CD4-positive, alpha-beta memory T cell (primary cell): ENCODE data around the gene COL27A1. TPM values are rescaled to one million over a fixed set of nuclear protein-coding genes. Genes with fewer than 3 reads are reported as not detected.

Source experiments
- CTCF ChIA-PET: fragments of 350-600 bp; sonication (Branson Sonifier 250); formaldehyde crosslinking; loops from one replicate; lab custom pipeline; 2021; ENCODE audit warnings: inconsistent platforms; ENCODE audit not compliant: partially characterized antibody; lab: Charles Lee
- POLR2A ChIA-PET: fragments of 350-600 bp; sonication (Branson Sonifier 250); formaldehyde crosslinking; loops from one replicate; lab custom pipeline; 2021; ENCODE audit not compliant: partially characterized antibody; lab: Charles Lee
- DNase-seq, 5 donors: peaks; one replicate each; pipeline versions ENCODE4 v3.0.0 to v3.0.0-alpha.2; 2020 to 2022; ENCODE audit warnings: mixed read lengths in 1 of 5
- H3K27ac ChIP-seq: one replicate; pipeline ENCODE4 v1.7.0; 2013; ENCODE audit warnings: low read depth, low read length
- H3K27me3 ChIP-seq: 2 replicates; pipeline ENCODE4 v1.7.0; 2013; ENCODE audit warnings: mild to moderate bottlenecking, low read length, moderate library complexity; ENCODE audit not compliant: insufficient read depth
- H3K36me3 ChIP-seq: 2 replicates; pipeline ENCODE4 v1.7.0; 2013; ENCODE audit warnings: mild to moderate bottlenecking, low read length, moderate library complexity; ENCODE audit not compliant: insufficient read depth
- H3K4me1 ChIP-seq: 2 replicates; pipeline ENCODE4 v1.7.0; 2013; ENCODE audit warnings: mild to moderate bottlenecking, low read length, moderate library complexity; ENCODE audit not compliant: insufficient read depth
- H3K4me3 ChIP-seq, 2 donors: one replicate each; pipeline ENCODE4 v1.7.0; 2013; ENCODE audit warnings: low read length in 2 of 2, mild to moderate bottlenecking in 1 of 2
- H3K9me3 ChIP-seq, 2 donors: one replicate each; pipeline ENCODE4 v1.7.0; 2013; ENCODE audit warnings: low read length in 2 of 2, control low read depth in 1 of 2; ENCODE audit not compliant: control insufficient read depth in 1 of 2
- H3K27ac Mint-ChIP-seq, 7 donors: one replicate each; pipeline ENCODE4 v1.8.0; 2020 to 2021; ENCODE audit warnings: mixed read lengths in 7 of 7, mild to moderate bottlenecking in 6 of 7, inconsistent platforms in 3 of 7, moderate library complexity in 3 of 7
- H3K27me3 Mint-ChIP-seq, 2 donors: one replicate each; pipeline ENCODE4 v1.8.0; 2020 to 2021; ENCODE audit warnings: mixed read lengths in 2 of 2
- H3K36me3 Mint-ChIP-seq, 2 donors: one replicate each; pipeline ENCODE4 v1.8.0; 2020 to 2021; ENCODE audit warnings: mixed read lengths in 2 of 2, inconsistent platforms in 1 of 2, mild to moderate bottlenecking in 1 of 2
- H3K4me1 Mint-ChIP-seq, 4 donors: one replicate each; pipeline ENCODE4 v1.8.0; 2020 to 2021; ENCODE audit warnings: mixed read lengths in 4 of 4, mild to moderate bottlenecking in 1 of 4
- H3K4me3 Mint-ChIP-seq, 8 donors: one replicate each; pipeline ENCODE4 v1.8.0; 2020 to 2021; ENCODE audit warnings: mixed read lengths in 8 of 8, mild to moderate bottlenecking in 7 of 8, moderate library complexity in 6 of 8, inconsistent platforms in 3 of 8
- H3K9me3 Mint-ChIP-seq, 8 donors: one replicate each; pipeline ENCODE4 v1.8.0; 2020 to 2021; ENCODE audit warnings: mixed read lengths in 8 of 8, mild to moderate bottlenecking in 5 of 8, inconsistent platforms in 3 of 8, moderate library complexity in 1 of 8
- intact Hi-C: fragments of 100-400 bp; cut with micrococcal nuclease; formaldehyde crosslinking; loops from one replicate; pipeline ENCODE4 v1.15.1; 2023
- polyA plus RNA-seq, 2 donors: library from polyadenylated mRNA; unstranded; fragments of 300-500 nt; fragmentation: Illumina TruSeq; gene quantifications; one replicate each; pipeline ENCODE4 v1.2.3, GENCODE V29; 2021
- total RNA-seq, 2 experiments: library from RNA; stranded (reverse); gene quantifications; one replicate each; pipeline ENCODE4 v1.2.3, GENCODE V29; 2021

The COL27A1 gene
- total and polyA plus RNA-seq, 4 experiments from 2014 or later, result 1.3 TPM; not detected in 2

DNA sequence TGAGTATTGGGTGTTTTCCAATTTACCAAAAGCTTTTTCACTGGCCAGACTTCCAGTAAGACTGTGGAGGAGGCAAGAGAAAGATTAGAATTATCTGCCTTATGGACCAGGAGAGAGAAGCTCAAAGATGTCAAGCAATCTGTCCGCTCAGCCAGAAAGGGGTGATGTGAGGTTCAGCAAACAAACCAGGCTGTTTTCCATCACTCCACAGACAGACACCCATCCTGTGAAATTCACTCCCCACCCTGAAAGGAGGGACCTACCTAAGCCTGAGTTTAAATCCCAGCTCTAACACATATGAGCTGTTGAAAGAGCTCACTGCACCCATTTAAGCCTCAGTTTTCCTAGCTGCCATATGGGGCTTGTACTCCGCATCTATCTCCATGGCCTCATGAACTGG is 14.9 kb upstream of the COL27A1 start:
- intact Hi-C loops, result no loop called here

GRCh38 chr9:114140850-114141249 is 14.5 kb upstream of the COL27A1 start:
- Mint-ChIP-seq H3K36me3 (no peaks in the 10 kb centered on the region), H3K27ac (no peak overlapping the region), H3K4me3 (no peak overlapping the region), H3K4me1 (no peaks in the 10 kb centered on the region), H3K9me3 (peaks cover 0 to 2% (median 0%) of the 10 kb centered on the region in 8 donors), H3K27me3 (peaks cover 14 to 23% of the 10 kb centered on the region in 2 donors)
- H3K4me1 ChIP-seq, result no peaks in the 10 kb centered on the region
- ChIA-PET POLR2A (no interaction called here), CTCF (no interaction called here)
- H3K27ac ChIP-seq, result no peak overlapping the region
- no peaks in the 10 kb centered on the region for H3K36me3 ChIP-seq
- intact Hi-C loops, result no loop called here
- no peak overlapping the region for H3K4me3 ChIP-seq
- H3K9me3 ChIP-seq, result no peaks in the 10 kb centered on the region
- no peak for DNase-seq
- H3K27me3 ChIP-seq, result no peaks in the 10 kb centered on the region

More for the DNA sequence above, 14.9 kb upstream of the COL27A1 start:
- Mint-ChIP-seq H3K27me3 (peaks cover 16 to 25% of the 10 kb centered on the region in 2 donors), H3K27ac (no peak overlapping the region), H3K4me1 (no peaks in the 10 kb centered on the region), H3K36me3 (no peaks in the 10 kb centered on the region), H3K4me3 (no peak overlapping the region), H3K9me3 (peaks cover 0 to 2% (median 0%) of the 10 kb centered on the region in 8 donors)
- H3K4me3 ChIP-seq, result no peak overlapping the region
- H3K27me3 ChIP-seq, result no peaks in the 10 kb centered on the region
- ChIA-PET CTCF (interaction anchor here (2.2 kb wide), 1 partner anchor 15 kb away, joined by 7 read pairs; the partner anchor contains the start of gene COL27A1), POLR2A (no interaction called here)
- no peak for DNase-seq
- H3K4me1 ChIP-seq, result no peaks in the 10 kb centered on the region
- H3K27ac ChIP-seq, result no peak overlapping the region
- no peaks in the 10 kb centered on the region for H3K9me3 ChIP-seq
- H3K36me3 ChIP-seq, result no peaks in the 10 kb centered on the region

DNA sequence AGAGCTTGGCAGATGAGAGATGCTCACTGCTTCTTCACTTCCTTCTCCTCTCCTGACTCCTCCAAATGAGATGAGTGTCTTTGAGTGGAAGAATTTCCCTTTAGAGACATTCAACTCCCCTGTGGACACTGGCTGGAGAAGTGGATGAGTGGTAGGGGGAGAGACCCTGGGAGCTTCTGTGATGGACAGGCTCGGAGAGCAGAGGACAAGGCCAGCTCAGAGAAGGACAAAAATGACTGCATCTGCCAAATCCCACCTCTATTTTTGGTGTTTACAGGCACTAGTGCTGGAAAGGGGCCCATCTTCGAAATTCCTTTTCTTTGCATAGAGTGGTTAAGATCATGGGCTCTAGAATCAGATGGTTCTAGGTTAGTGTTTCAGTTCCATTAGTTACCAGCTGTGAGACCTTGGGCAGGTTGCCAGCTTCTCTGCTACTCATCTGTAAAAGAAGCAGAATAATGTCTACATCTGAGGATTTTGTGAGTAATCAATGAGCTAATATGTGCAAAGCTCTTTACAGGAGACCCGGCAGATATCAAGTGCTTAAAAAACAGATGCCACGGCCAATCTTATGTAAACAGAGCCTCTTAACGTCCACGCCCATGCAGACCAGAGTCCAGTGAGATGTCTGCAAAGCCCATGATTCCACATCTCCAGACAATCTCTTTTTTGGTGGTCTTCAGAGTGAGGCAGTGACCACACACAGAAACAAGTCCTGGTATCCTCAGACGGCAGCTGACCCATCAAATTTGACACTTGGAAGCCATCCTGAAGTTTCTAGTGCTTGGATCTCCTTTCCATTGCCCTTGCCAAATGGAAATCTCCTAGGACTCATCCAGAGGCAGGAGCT is 13.6 kb upstream of the COL27A1 start:
- ChIA-PET POLR2A (interaction anchor here (0.6 kb wide), 1 partner anchor 14 kb away, joined by 3 read pairs; no protein-coding TSS in a partner anchor), CTCF (interaction anchor here (1.5 kb wide), 1 partner anchor 33 kb away, joined by 4 read pairs; no protein-coding TSS in a partner anchor)
- peaks cover 0 to 2% (median 0%) of the 10 kb centered on the region in 8 donors for H3K9me3 Mint-ChIP-seq
- H3K4me1 ChIP-seq, result no peaks in the 10 kb centered on the region
- H3K4me1 Mint-ChIP-seq, result no peaks in the 10 kb centered on the region
- H3K36me3 ChIP-seq, result no peaks in the 10 kb centered on the region
- H3K9me3 ChIP-seq, result no peaks in the 10 kb centered on the region
- H3K27me3 ChIP-seq, result no peaks in the 10 kb centered on the region
- H3K27ac ChIP-seq, result no peak overlapping the region
- H3K4me3 ChIP-seq, result no peak overlapping the region
- intact Hi-C loops, result no loop called here
- no peak overlapping the region for H3K27ac Mint-ChIP-seq
- no peaks in the 10 kb centered on the region for H3K36me3 Mint-ChIP-seq
- DNase-seq, result no peak
- no peak overlapping the region for H3K4me3 Mint-ChIP-seq
- peaks cover 15 to 31% of the 10 kb centered on the region in 2 donors for H3K27me3 Mint-ChIP-seq

- Mint-ChIP-seq H3K9me3 (peaks cover 0 to 2% (median 0%) of the 10 kb centered on the region in 8 donors), H3K36me3 (no peaks in the 10 kb centered on the region), H3K27ac (no peak overlapping the region), H3K4me1 (no peaks in the 10 kb centered on the region), H3K27me3 (peaks cover 14 to 30% of the 10 kb centered on the region in 2 donors), H3K4me3 (no peak overlapping the region)
- intact Hi-C loops, result no loop called here
- DNase-seq, result no peak
- Histone ChIP-seq H3K9me3 (no peaks in the 10 kb centered on the region), H3K27ac (no peak overlapping the region), H3K4me1 (no peaks in the 10 kb centered on the region), H3K27me3 (no peaks in the 10 kb centered on the region), H3K4me3 (no peak overlapping the region), H3K36me3 (no peaks in the 10 kb centered on the region)
- POLR2A ChIA-PET, result no interaction called here
- CTCF ChIA-PET, result no interaction called here
Observed at GRCh38 chr9:114143234-114143633, 12.1 kb upstream of the COL27A1 start.

DNA sequence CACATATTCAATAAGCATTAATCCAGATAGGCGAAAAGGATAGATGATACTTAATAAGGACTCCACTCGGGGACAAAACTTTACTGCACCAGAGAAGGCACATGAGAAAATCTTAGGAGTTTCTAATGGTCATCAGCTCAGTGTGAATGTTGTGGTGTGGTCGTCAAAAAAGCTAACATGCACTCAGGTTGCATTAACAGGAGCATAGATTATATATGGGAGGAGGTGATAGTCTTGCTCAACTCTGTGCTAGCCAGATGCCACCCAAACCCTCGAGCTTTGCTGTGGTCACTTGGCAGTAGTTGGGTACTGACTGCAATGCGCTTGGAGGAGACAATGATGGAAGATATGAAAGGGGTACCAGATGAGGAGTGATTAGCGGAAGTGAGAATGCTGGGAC is 8.6 kb upstream of the COL27A1 start:
- no peak for DNase-seq
- H3K4me1 ChIP-seq, result no peaks in the 10 kb centered on the region
- Mint-ChIP-seq H3K4me3 (no peak overlapping the region), H3K27ac (no peak overlapping the region), H3K4me1 (no peaks in the 10 kb centered on the region), H3K27me3 (peaks cover 15 to 39% of the 10 kb centered on the region in 2 donors), H3K36me3 (no peaks in the 10 kb centered on the region), H3K9me3 (no peaks in the 10 kb centered on the region)
- H3K4me3 ChIP-seq, result no peak overlapping the region
- H3K27ac ChIP-seq, result no peak overlapping the region
- ChIA-PET CTCF (interaction anchor here (2.1 kb wide), 1 partner anchor 8 kb away, joined by 6 read pairs; the partner anchor contains the start of gene COL27A1), POLR2A (no interaction called here)
- H3K9me3 ChIP-seq, result no peaks in the 10 kb centered on the region
- H3K27me3 ChIP-seq, result no peaks in the 10 kb centered on the region
- intact Hi-C loops, result no loop called here
- no peaks in the 10 kb centered on the region for H3K36me3 ChIP-seq

DNA sequence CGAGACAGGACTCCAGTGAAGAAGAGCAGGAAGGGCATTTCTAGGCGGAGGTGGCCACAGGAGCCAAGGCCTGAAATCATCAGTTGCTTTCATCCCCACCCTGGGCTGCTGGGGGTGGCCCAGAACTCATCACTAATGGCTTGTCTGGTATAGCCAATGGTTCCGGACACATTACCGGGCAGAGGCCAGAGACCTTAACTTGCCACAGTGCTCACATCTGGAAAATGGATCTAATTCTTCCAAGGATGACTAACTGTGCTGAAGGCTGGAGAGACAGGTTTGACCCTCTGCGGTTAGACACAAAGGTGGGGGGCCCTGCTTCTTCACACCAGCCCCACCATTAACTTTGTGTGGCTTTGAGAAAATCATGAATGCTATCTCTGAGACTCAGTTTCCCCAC is 6.2 kb upstream of the COL27A1 start:
- Mint-ChIP-seq H3K27ac (no peak overlapping the region), H3K27me3 (peaks cover 15 to 41% of the 10 kb centered on the region in 2 donors), H3K9me3 (no peaks in the 10 kb centered on the region), H3K4me1 (peaks cover 0 to 5% (median under 1%) of the 10 kb centered on the region in 4 donors), H3K4me3 (no peak overlapping the region), H3K36me3 (no peaks in the 10 kb centered on the region)
- Histone ChIP-seq H3K27me3 (peaks cover 13% of the 10 kb centered on the region), H3K27ac (no peak overlapping the region), H3K4me3 (no peak overlapping the region), H3K4me1 (peaks cover 5% of the 10 kb centered on the region), H3K9me3 (no peaks in the 10 kb centered on the region), H3K36me3 (no peaks in the 10 kb centered on the region)
- ChIA-PET POLR2A (no interaction called here), CTCF (no interaction called here)
- no peak for DNase-seq
- intact Hi-C loops, result no loop called here

- Histone ChIP-seq H3K27me3 (peaks cover 20% of the 10 kb centered on the region), H3K4me1 (peaks cover 12% of the 10 kb centered on the region), H3K4me3 (no peak overlapping the region), H3K9me3 (no peaks in the 10 kb centered on the region), H3K27ac (no peak overlapping the region), H3K36me3 (no peaks in the 10 kb centered on the region)
- POLR2A ChIA-PET, result interaction anchor here (0.6 kb wide), 1 partner anchor 416 kb away, joined by 3 read pairs; no protein-coding TSS in a partner anchor
- peaks cover 18 to 48% of the 10 kb centered on the region in 2 donors for H3K27me3 Mint-ChIP-seq
- H3K9me3 Mint-ChIP-seq, result no peaks in the 10 kb centered on the region
- no peaks in the 10 kb centered on the region for H3K36me3 Mint-ChIP-seq
- H3K4me3 Mint-ChIP-seq, result no peak overlapping the region
- H3K4me1 Mint-ChIP-seq, result peaks cover 6 to 12% (median 7%) of the 10 kb centered on the region in 4 donors
- intact Hi-C loops, result no loop called here
- DNase-seq, result no peak
- no peak overlapping the region for H3K27ac Mint-ChIP-seq
- CTCF ChIA-PET, result no interaction called here
Observed at GRCh38 chr9:114149765-114150340, 5.5 kb upstream of the COL27A1 start.
